ENCODE results near the gene RPTOR. TPM values are rescaled to one million over a fixed set of nuclear protein-coding genes. Genes with fewer than 3 reads are reported as not detected.

RPTOR gene
- total and polyA plus RNA-seq, 2 donors = 8.1 to 10.3 TPM

- DNase-seq (ENCODE audit: low read depth in 6 of 9, low spot score in 9 of 9) = no peak
- peaks cover 0 to 27% of the 10 kb centered on the region in 2 donors for H3K4me1 ChIP-seq (ENCODE audit: control insufficient read depth in 2 of 2, insufficient read depth in 2 of 2, low read length in 2 of 2)
- no peak overlapping the region for H3K27ac ChIP-seq (ENCODE audit: low read depth in 1 of 2, low read length in 1 of 2)
- peaks cover 0 to 11% of the 10 kb centered on the region in 2 donors for H3K36me3 ChIP-seq (ENCODE audit: control insufficient read depth in 2 of 2, insufficient read depth in 2 of 2, low read length in 1 of 2)
- H3K27me3 ChIP-seq (ENCODE audit: control insufficient read depth in 2 of 2, insufficient read depth in 1 of 2, low read length in 1 of 2) = no peaks in the 10 kb centered on the region
- 97% methylated on average over 20 of the region's 20 CpGs for WGBS
- peaks cover 0 to 7% of the 10 kb centered on the region in 2 donors for H3K9me3 ChIP-seq (ENCODE audit: control insufficient read depth in 2 of 2, insufficient read depth in 1 of 2, low read length in 1 of 2)
- no peak overlapping the region for H3K4me3 ChIP-seq (ENCODE audit: low read length in 2 of 2)
Measured at GRCh38 chr17:80636361-80637018, 91.9 kb downstream of the RPTOR start.

DNA sequence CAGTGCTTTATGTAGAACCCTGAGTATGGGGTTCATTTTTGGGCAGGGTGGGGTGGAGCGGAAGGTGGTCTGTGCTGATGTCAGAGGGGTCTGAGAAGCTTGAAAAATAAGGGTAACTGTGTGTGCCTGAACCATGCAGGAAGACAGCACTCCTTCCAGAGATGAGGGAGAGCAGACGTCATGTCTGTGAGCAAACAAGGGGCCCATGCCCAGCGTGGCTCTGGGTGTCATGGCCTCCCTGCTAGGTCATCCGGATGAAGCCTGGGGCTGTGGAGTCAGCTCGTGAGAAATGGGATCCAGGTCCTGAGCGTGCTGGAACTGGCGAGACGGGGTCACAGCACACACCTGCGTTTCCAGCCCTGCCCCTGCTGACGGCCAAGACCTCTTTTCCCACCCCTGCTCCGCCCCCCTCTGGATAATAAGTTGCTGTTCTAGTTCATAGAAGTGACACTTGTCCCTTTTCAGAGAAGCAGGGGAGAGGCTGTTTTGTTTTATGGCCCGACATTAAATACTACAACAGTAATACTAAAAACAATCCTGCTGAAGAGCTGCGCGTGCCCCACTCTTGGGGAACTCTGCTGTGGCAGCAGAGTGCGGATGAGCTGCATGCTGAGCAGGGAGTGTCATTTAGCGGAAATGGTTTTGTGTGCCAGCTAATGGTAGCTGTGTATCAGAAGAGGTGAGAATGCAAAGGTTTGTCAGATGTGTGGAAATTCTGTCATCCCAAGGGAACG lies 92.6 kb downstream of the RPTOR start:
- H3K27me3 ChIP-seq (ENCODE audit: control insufficient read depth in 2 of 2, insufficient read depth in 1 of 2, low read length in 1 of 2) = no peaks in the 10 kb centered on the region
- H3K27ac ChIP-seq (ENCODE audit: low read depth in 1 of 2, low read length in 1 of 2) = peak overlapping the region in 1 of 2 donors; percentile 20
- H3K36me3 ChIP-seq (ENCODE audit: control insufficient read depth in 2 of 2, insufficient read depth in 2 of 2, low read length in 1 of 2) = peaks cover 0 to 9% of the 10 kb centered on the region in 2 donors
- no peak overlapping the region for H3K4me3 ChIP-seq (ENCODE audit: low read length in 2 of 2)
- no peak for DNase-seq (ENCODE audit: low read depth in 6 of 9, low spot score in 9 of 9)
- 94% methylated on average over 17 of the region's 17 CpGs for WGBS
- peaks cover 0 to 21% of the 10 kb centered on the region in 2 donors for H3K4me1 ChIP-seq (ENCODE audit: control insufficient read depth in 2 of 2, insufficient read depth in 2 of 2, low read length in 2 of 2)
- peaks cover 0 to 7% of the 10 kb centered on the region in 2 donors for H3K9me3 ChIP-seq (ENCODE audit: control insufficient read depth in 2 of 2, insufficient read depth in 1 of 2, low read length in 1 of 2)

- over 99% methylated on average over 2 of the region's 2 CpGs for WGBS
- no peak for DNase-seq (ENCODE audit: low read depth in 6 of 9, low spot score in 9 of 9)
- no peaks in the 10 kb centered on the region for H3K27me3 ChIP-seq (ENCODE audit: control insufficient read depth in 2 of 2, insufficient read depth in 1 of 2, low read length in 1 of 2)
- H3K4me3 ChIP-seq (ENCODE audit: low read length in 2 of 2) = no peak overlapping the region
- peaks cover 0 to 3% of the 10 kb centered on the region in 2 donors for H3K9me3 ChIP-seq (ENCODE audit: control insufficient read depth in 2 of 2, insufficient read depth in 1 of 2, low read length in 1 of 2)
- no peak overlapping the region for H3K27ac ChIP-seq (ENCODE audit: low read depth in 1 of 2, low read length in 1 of 2)
- peaks cover 0 to 9% of the 10 kb centered on the region in 2 donors for H3K36me3 ChIP-seq (ENCODE audit: control insufficient read depth in 2 of 2, insufficient read depth in 2 of 2, low read length in 1 of 2)
- H3K4me1 ChIP-seq (ENCODE audit: control insufficient read depth in 2 of 2, insufficient read depth in 2 of 2, low read length in 2 of 2) = peaks cover 0 to 22% of the 10 kb centered on the region in 2 donors
Measured at GRCh38 chr17:80639658-80640057, 95.0 kb downstream of the RPTOR start.

DNA sequence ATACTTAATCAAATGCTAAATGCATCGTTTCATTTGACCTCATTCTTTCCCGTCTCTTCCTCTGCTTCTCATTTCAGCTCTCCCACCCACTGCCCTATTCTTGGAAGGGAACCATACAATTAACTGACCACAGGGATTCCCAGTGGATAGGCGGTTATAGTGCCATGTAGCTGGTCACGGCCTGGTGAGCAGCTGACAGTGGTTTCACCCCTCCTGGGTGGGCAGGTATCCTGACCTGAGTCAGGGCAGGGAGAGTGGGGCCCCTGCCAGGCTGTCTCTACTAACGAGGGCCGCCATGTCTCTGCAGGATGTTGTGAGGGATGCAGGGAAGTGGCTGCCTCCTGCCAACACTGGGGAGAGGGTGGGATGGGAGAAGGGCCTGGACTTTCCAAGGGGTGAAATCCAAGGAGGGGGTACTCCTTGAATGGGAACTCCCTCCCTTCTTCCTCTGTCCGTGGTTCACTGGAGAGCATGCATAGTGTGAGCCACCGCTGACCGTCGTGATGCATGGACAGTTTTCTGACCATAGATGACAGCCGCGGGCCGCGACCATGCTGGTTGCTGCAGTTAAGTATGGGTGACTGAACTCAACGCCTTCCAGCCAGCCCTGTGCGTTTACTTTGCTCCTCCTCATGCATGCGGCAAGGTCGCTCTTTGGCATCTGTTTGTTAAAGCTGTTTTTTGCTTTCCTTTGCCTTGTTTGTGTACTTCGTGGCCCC lies 95.9 kb downstream of the RPTOR start:
- peaks cover 0 to 3% of the 10 kb centered on the region in 2 donors for H3K9me3 ChIP-seq (ENCODE audit: control insufficient read depth in 2 of 2, insufficient read depth in 1 of 2, low read length in 1 of 2)
- no peaks in the 10 kb centered on the region for H3K27me3 ChIP-seq (ENCODE audit: control insufficient read depth in 2 of 2, insufficient read depth in 1 of 2, low read length in 1 of 2)
- no peak overlapping the region for H3K27ac ChIP-seq (ENCODE audit: low read depth in 1 of 2, low read length in 1 of 2)
- WGBS = 98% methylated on average over 19 of the region's 19 CpGs
- no peak overlapping the region for H3K4me3 ChIP-seq (ENCODE audit: low read length in 2 of 2)
- no peak for DNase-seq (ENCODE audit: low read depth in 6 of 9, low spot score in 9 of 9)
- H3K36me3 ChIP-seq (ENCODE audit: control insufficient read depth in 2 of 2, insufficient read depth in 2 of 2, low read length in 1 of 2) = peaks cover 0 to 9% of the 10 kb centered on the region in 2 donors
- H3K4me1 ChIP-seq (ENCODE audit: control insufficient read depth in 2 of 2, insufficient read depth in 2 of 2, low read length in 2 of 2) = peaks cover 1 to 29% of the 10 kb centered on the region in 2 donors

GRCh38 chr17:80643326-80644099 lies 98.9 kb downstream of the RPTOR start:
- WGBS = 75% methylated on average over 19 of the region's 19 CpGs
- peak in 1 of 9 donors; percentile 54 for DNase-seq (ENCODE audit: low read depth in 6 of 9, low spot score in 9 of 9)

GRCh38 chr17:80644536-80644935 lies 99.9 kb downstream of the RPTOR start:
- no peak overlapping the region for H3K4me3 ChIP-seq (ENCODE audit: low read length in 2 of 2)
- H3K36me3 ChIP-seq (ENCODE audit: control insufficient read depth in 2 of 2, insufficient read depth in 2 of 2, low read length in 1 of 2) = no peaks in the 10 kb centered on the region
- WGBS = 93% methylated on average over 3 of the region's 3 CpGs
- H3K27ac ChIP-seq (ENCODE audit: low read depth in 1 of 2, low read length in 1 of 2) = no peak overlapping the region
- H3K27me3 ChIP-seq (ENCODE audit: control insufficient read depth in 2 of 2, insufficient read depth in 1 of 2, low read length in 1 of 2) = no peaks in the 10 kb centered on the region
- no peak for DNase-seq (ENCODE audit: low read depth in 6 of 9, low spot score in 9 of 9)
- peaks cover 0 to 3% of the 10 kb centered on the region in 2 donors for H3K9me3 ChIP-seq (ENCODE audit: control insufficient read depth in 2 of 2, insufficient read depth in 1 of 2, low read length in 1 of 2)
- peaks cover 26 to 57% of the 10 kb centered on the region in 2 donors for H3K4me1 ChIP-seq (ENCODE audit: control insufficient read depth in 2 of 2, insufficient read depth in 2 of 2, low read length in 2 of 2)

More at GRCh38 chr17:80643326-80644099, 98.9 kb downstream of the RPTOR start:
- H3K9me3 ChIP-seq (ENCODE audit: control insufficient read depth in 2 of 2, insufficient read depth in 1 of 2, low read length in 1 of 2) = peaks cover 0 to 3% of the 10 kb centered on the region in 2 donors
- H3K4me3 ChIP-seq (ENCODE audit: low read length in 2 of 2) = no peak overlapping the region
- peak overlapping the region in 1 of 2 donors; percentile 74 for H3K27ac ChIP-seq (ENCODE audit: low read depth in 1 of 2, low read length in 1 of 2)
- H3K36me3 ChIP-seq (ENCODE audit: control insufficient read depth in 2 of 2, insufficient read depth in 2 of 2, low read length in 1 of 2) = no peaks in the 10 kb centered on the region
- peaks cover 17 to 47% of the 10 kb centered on the region in 2 donors for H3K4me1 ChIP-seq (ENCODE audit: control insufficient read depth in 2 of 2, insufficient read depth in 2 of 2, low read length in 2 of 2)
- H3K27me3 ChIP-seq (ENCODE audit: control insufficient read depth in 2 of 2, insufficient read depth in 1 of 2, low read length in 1 of 2) = no peaks in the 10 kb centered on the region

DNA sequence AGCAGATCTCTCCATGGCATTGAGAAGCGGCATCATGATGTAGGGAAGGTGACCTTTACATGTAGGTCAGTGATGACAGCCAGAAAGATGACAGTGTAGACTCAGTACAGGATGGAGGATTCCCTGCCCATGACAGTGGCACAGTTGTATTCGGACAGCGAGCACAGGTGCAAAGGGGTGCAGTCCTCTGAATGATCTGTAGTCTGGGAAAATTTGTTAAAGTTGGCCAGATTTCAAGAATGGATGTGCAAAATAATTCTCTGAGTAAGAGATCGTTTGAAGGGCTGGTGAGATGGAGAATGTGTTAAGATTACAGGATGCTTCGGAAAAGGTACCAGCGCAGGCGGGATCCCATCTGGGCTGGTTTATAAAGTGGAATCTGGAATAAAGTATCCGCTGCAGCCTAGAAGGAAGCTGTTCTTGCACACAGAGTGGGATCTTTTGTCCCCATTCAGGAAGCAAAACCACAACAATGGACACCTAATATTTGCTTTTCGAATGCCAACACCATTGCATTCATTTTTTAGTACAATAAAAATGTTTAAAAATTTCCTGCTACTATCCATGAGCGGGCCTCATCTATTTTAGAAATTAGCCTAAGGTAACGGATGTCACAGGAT lies 101.2 kb downstream of the RPTOR start:
- 84% methylated on average over 11 of the region's 11 CpGs for WGBS
- Histone ChIP-seq H3K4me1 (ENCODE audit: control insufficient read depth in 2 of 2, insufficient read depth in 2 of 2, low read length in 2 of 2) (peaks cover 38 to 70% of the 10 kb centered on the region in 2 donors), H3K27ac (ENCODE audit: low read depth in 1 of 2, low read length in 1 of 2) (peak overlapping the region in 1 of 2 donors; percentile 24)

GRCh38 chr17:80646328-80646727 lies 101.7 kb downstream of the RPTOR start:
- peak overlapping the region in 1 of 2 donors; percentile 24 for H3K27ac ChIP-seq (ENCODE audit: low read depth in 1 of 2, low read length in 1 of 2)
- 89% methylated on average over 9 of the region's 9 CpGs for WGBS
- H3K4me3 ChIP-seq (ENCODE audit: low read length in 2 of 2) = no peak overlapping the region
- DNase-seq (ENCODE audit: low read depth in 6 of 9, low spot score in 9 of 9) = no peak
- H3K4me1 ChIP-seq (ENCODE audit: control insufficient read depth in 2 of 2, insufficient read depth in 2 of 2, low read length in 2 of 2) = peaks cover 39 to 75% of the 10 kb centered on the region in 2 donors
- H3K27me3 ChIP-seq (ENCODE audit: control insufficient read depth in 2 of 2, insufficient read depth in 1 of 2, low read length in 1 of 2) = no peaks in the 10 kb centered on the region
- no peaks in the 10 kb centered on the region for H3K36me3 ChIP-seq (ENCODE audit: control insufficient read depth in 2 of 2, insufficient read depth in 2 of 2, low read length in 1 of 2)
- no peaks in the 10 kb centered on the region for H3K9me3 ChIP-seq (ENCODE audit: control insufficient read depth in 2 of 2, insufficient read depth in 1 of 2, low read length in 1 of 2)

More for the DNA sequence above, 101.2 kb downstream of the RPTOR start:
- Histone ChIP-seq H3K27me3 (ENCODE audit: control insufficient read depth in 2 of 2, insufficient read depth in 1 of 2, low read length in 1 of 2) (no peaks in the 10 kb centered on the region), H3K4me3 (ENCODE audit: low read length in 2 of 2) (no peak overlapping the region), H3K36me3 (ENCODE audit: control insufficient read depth in 2 of 2, insufficient read depth in 2 of 2, low read length in 1 of 2) (no peaks in the 10 kb centered on the region), H3K9me3 (ENCODE audit: control insufficient read depth in 2 of 2, insufficient read depth in 1 of 2, low read length in 1 of 2) (no peaks in the 10 kb centered on the region)
- no peak for DNase-seq (ENCODE audit: low read depth in 6 of 9, low spot score in 9 of 9)

Measured in thymus (tissue), 11 donors.